ENCODE measurements around the gene RUSC2. TPM values are rescaled to one million over a fixed set of nuclear protein-coding genes. Genes with fewer than 3 reads are reported as not detected.

Gene RUSC2
- total and polyA plus RNA-seq, 2 of the 4 experiments (the other 2 are of a cell fraction): 17.4 to 35.4 TPM

GRCh38 chr9:35488566-35489312 lies 1.2 kb upstream of the RUSC2 start:
- no peak for DNase-seq
- Histone ChIP-seq H3K9ac (ENCODE audit: low read depth, low read length) (peak overlapping the region; percentile 88), H3K4ac (ENCODE audit: low read depth, low read length) (peak overlapping the region; percentile 83), H3K27me3 (ENCODE audit: control insufficient read depth, insufficient read depth, low read length) (no peaks in the 10 kb centered on the region), H3K4me2 (ENCODE audit: low read depth, low read length) (peak overlapping the region; percentile 67), H3K9me1 (ENCODE audit: insufficient read depth, low read length) (no peaks in the 10 kb centered on the region), H2AFZ (replicated peaks; ENCODE audit: low read length, poor library complexity) (peak overlapping the region; percentile 92), H3K23ac (ENCODE audit: low read depth, low read length) (peak overlapping the region; percentile 39; the same call in 1 of the 2 replicates), H4K91ac (ENCODE audit: insufficient read depth, low read depth, low read length) (peak overlapping the region; percentile 71), H2BK15ac (ENCODE audit: low read depth, low read length) (peak overlapping the region; percentile 85; the same call in 2 of the 3 replicates), H3K9me3 (ENCODE audit: control insufficient read depth, insufficient read depth, low read length) (no peaks in the 10 kb centered on the region), H3K79me1 (ENCODE audit: low read depth in 1 of 2, low read length in 2 of 2) (peaks cover 0 to 29% of the 10 kb centered on the region in 2 experiments; a peak in 3 of 4 replicates), H3K36me3 (ENCODE audit: control insufficient read depth, insufficient read depth, low read length) (no peaks in the 10 kb centered on the region), H3K18ac (ENCODE audit: low read depth, low read length) (peak overlapping the region; percentile 64), H4K5ac (ENCODE audit: low read depth, low read length) (peak overlapping the region; percentile 46), H2AK5ac (ENCODE audit: low read depth, low read length) (peak overlapping the region; percentile 86), H4K8ac (ENCODE audit: low read depth in 2 of 2, low read length in 2 of 2) (peak overlapping the region; percentile 50 to 75), H3K14ac (replicated peaks; ENCODE audit: low read depth, low read length) (peak overlapping the region; percentile 90), H2BK120ac (ENCODE audit: low read depth, low read length) (peak overlapping the region; percentile 43), H3K4me3 (ENCODE audit: insufficient read depth, low read depth, low read length) (peak overlapping the region; percentile 89), H3K4me1 (ENCODE audit: control insufficient read depth, insufficient read depth, low read length) (peaks cover 3% of the 10 kb centered on the region), H3K27ac (ENCODE audit: insufficient read depth, low read length) (peak overlapping the region; percentile 96), H2BK20ac (ENCODE audit: low read depth, low read length) (0 out of 2 replicates have a peak overlapping the region, but pooled peaks have one; percentile 12), H4K20me1 (ENCODE audit: insufficient read depth, low read length) (peaks cover 7% of the 10 kb centered on the region), H2AK9ac (replicated peaks; ENCODE audit: low read depth, low read length, poor library complexity) (peak overlapping the region; percentile 91), H3K56ac (ENCODE audit: extremely low read depth, insufficient read depth, low read length) (peak overlapping the region; percentile 60; the same call in 1 of the 2 replicates), H2BK5ac (ENCODE audit: low read depth, low read length, poor library complexity, severe bottlenecking) (peak overlapping the region; percentile 91)
- WGBS, 2 experiments (ENCODE audit: extremely low coverage in 2 of 2, insufficient read length in 1 of 2): 60% methylated on average over 3 of the region's 10 CpGs; no CpG with 5 or more reads in 1 of the 2 experiments
- no TSS peak for BruUV-seq (replicated peaks)
- CTCF ChIA-PET: interaction anchor here (1.3 to 1.6 kb wide), 3 partner anchors 49 to 70 kb away, joined by 3 to 18 read pairs (median 6); no protein-coding TSS in a partner anchor
- POLR2A ChIA-PET (ENCODE audit: unreplicated experiment): interaction anchor here (1.0 to 1.6 kb wide), 3 partner anchors 32 to 64 kb away, joined by 5 to 13 read pairs (median 5); no protein-coding TSS in a partner anchor
- in situ Hi-C loops (cut with MboI; ENCODE audit: low sequenced_read_pairs) (no loop called here), dilution Hi-C loops (cut with HindIII; ENCODE audit: low sequenced_read_pairs, unreplicated experiment) (no loop called here), intact Hi-C loops (cut with micrococcal nuclease) (loop anchor here (1.0 to 10.0 kb wide), 3 partner anchors 50 to 166 kb away; partner anchors contain the start of genes CCDC107, RMRP and SIT1)
- ATAC-seq (ENCODE audit: low read depth): no peak
- TF ChIP-seq, protein P1, sequence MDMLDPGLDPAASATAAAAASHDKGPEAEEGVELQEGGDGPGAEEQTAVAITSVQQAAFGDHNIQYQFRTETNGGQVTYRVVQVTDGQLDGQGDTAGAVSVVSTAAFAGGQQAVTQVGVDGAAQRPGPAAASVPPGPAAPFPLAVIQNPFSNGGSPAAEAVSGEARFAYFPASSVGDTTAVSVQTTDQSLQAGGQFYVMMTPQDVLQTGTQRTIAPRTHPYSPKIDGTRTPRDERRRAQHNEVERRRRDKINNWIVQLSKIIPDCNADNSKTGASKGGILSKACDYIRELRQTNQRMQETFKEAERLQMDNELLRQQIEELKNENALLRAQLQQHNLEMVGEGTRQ (IDR thresholded peaks at IDR 0.05; ENCODE audit: low read depth, low read length): no peak
- no peak for TF ChIP-seq RFX5 (IDR thresholded peaks at IDR 0.05; ENCODE audit: low read depth, low read length)
- TF ChIP-seq FOS (IDR thresholded peaks at IDR 0.05; ENCODE audit: low read depth, low read length): no peak
- TF ChIP-seq, protein P2, sequence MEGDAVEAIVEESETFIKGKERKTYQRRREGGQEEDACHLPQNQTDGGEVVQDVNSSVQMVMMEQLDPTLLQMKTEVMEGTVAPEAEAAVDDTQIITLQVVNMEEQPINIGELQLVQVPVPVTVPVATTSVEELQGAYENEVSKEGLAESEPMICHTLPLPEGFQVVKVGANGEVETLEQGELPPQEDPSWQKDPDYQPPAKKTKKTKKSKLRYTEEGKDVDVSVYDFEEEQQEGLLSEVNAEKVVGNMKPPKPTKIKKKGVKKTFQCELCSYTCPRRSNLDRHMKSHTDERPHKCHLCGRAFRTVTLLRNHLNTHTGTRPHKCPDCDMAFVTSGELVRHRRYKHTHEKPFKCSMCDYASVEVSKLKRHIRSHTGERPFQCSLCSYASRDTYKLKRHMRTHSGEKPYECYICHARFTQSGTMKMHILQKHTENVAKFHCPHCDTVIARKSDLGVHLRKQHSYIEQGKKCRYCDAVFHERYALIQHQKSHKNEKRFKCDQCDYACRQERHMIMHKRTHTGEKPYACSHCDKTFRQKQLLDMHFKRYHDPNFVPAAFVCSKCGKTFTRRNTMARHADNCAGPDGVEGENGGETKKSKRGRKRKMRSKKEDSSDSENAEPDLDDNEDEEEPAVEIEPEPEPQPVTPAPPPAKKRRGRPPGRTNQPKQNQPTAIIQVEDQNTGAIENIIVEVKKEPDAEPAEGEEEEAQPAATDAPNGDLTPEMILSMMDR (conservative IDR thresholded peaks at IDR 0.05; ENCODE audit: low read depth, low read length): no peak
- no peak for TF ChIP-seq CHD1 (IDR thresholded peaks at IDR 0.05; ENCODE audit: low read depth, low read length)
- TF ChIP-seq MAZ (IDR thresholded peaks at IDR 0.05; ENCODE audit: borderline replicate concordance, low read depth, low read length): no peak
- TF ChIP-seq ELK1 (IDR thresholded peaks at IDR 0.05; ENCODE audit: borderline replicate concordance, low read depth, low read length): no peak
- TF ChIP-seq CEBPB (IDR thresholded peaks at IDR 0.05; ENCODE audit: low read depth, low read length): no peak
- no peak for TF ChIP-seq RCOR1 (IDR thresholded peaks at IDR 0.05; ENCODE audit: insufficient replicate concordance, low read length)
- TF ChIP-seq RAD21 (IDR thresholded peaks at IDR 0.05; ENCODE audit: low read length): no peak
- no peak for TF ChIP-seq MXI1 (IDR thresholded peaks at IDR 0.05; ENCODE audit: borderline replicate concordance, low read depth, low read length)
- TF ChIP-seq BHLHE40 (IDR thresholded peaks at IDR 0.05; ENCODE audit: low read depth, low read length): no peak
- no peak for TF ChIP-seq POLR2A (IDR thresholded peaks at IDR 0.05; ENCODE audit: low read depth, low read length)
- no peak for TF ChIP-seq MAFK (IDR thresholded peaks at IDR 0.05; ENCODE audit: low read depth, low read length)

Data from IMR-90 (cell line).